GM23338 (cell line): ENCODE measurements around the gene PTCD2. TPM values are rescaled to one million over a fixed set of nuclear protein-coding genes. Genes with fewer than 3 reads are reported as not detected.

ENCODE experiments used
- ATAC-seq: fragments of 200-7000 bp; cut with Tn5 transposase; 3 replicates; pipeline ENCODE4 v1.9.1; 2020
- DNase-seq: peaks from one replicate; pipeline ENCODE4 v3.0.0-alpha.2; 2015; ENCODE audit warnings: low spot score
- H2AFZ ChIP-seq: fragments of 200-600 bp; sonication (generic); 2 replicates; pipeline ENCODE4 v1.8.0; 2016; ENCODE audit warnings: antibody characterized with exemption, mild to moderate bottlenecking, moderate library complexity
- H3F3A ChIP-seq: fragments of 200-600 bp; sonication (generic); replicated peaks from 2 replicates; pipeline ENCODE4 v1.8.0; 2017; ENCODE audit warnings: antibody characterized with exemption, mixed run types, low read depth
- H3K27ac ChIP-seq: fragments of 200-600 bp; sonication (generic); 2 replicates; pipeline ENCODE4 v1.6.1; 2016; ENCODE audit warnings: low read depth
- H3K27me3 ChIP-seq: fragments of 200-600 bp; sonication (generic); 2 replicates; pipeline ENCODE4 v1.8.0; 2016; ENCODE audit warnings: mild to moderate bottlenecking, mixed run types, moderate library complexity; ENCODE audit not compliant: insufficient read depth
- H3K36me3 ChIP-seq: fragments of 200-600 bp; sonication (generic); 2 replicates; pipeline ENCODE4 v1.8.0; 2016; ENCODE audit warnings: mild to moderate bottlenecking; ENCODE audit not compliant: insufficient read depth
- H3K4me1 ChIP-seq: fragments of 200-600 bp; sonication (generic); 2 replicates; pipeline ENCODE4 v1.8.0; 2016; ENCODE audit warnings: mild to moderate bottlenecking, moderate library complexity; ENCODE audit not compliant: insufficient read depth
- H3K4me2 ChIP-seq: fragments of 200-600 bp; sonication (generic); 2 replicates; pipeline ENCODE4 v1.7.1; 2017; ENCODE audit warnings: mixed run types
- H3K4me3 ChIP-seq: fragments of 200-600 bp; sonication (generic); 2 replicates; pipeline ENCODE4 v1.6.1; 2016; ENCODE audit warnings: mixed run types
- H3K79me2 ChIP-seq: fragments of 200-600 bp; sonication (generic); replicated peaks from 2 replicates; pipeline ENCODE4 v1.8.0; 2017; ENCODE audit warnings: mild to moderate bottlenecking; ENCODE audit not compliant: insufficient read depth
- H3K9me2 ChIP-seq: fragments of 200-600 bp; sonication (generic); 2 replicates; pipeline ENCODE4 v1.8.0; 2017; ENCODE audit not compliant: insufficient read depth
- H4K20me1 ChIP-seq: fragments of 200-600 bp; sonication (generic); replicated peaks from 2 replicates; pipeline ENCODE4 v1.8.0; 2017; ENCODE audit warnings: mild to moderate bottlenecking; ENCODE audit not compliant: insufficient read depth
- H3K27ac Mint-ChIP-seq: 2 replicates; pipeline ENCODE4 v1.8.0; 2020; ENCODE audit warnings: inconsistent platforms, mild to moderate bottlenecking, moderate library complexity, mixed read lengths
- H3K27me3 Mint-ChIP-seq: 3 replicates; pipeline ENCODE4 v1.8.0; 2022; ENCODE audit warnings: low read depth, mild to moderate bottlenecking, moderate library complexity, mixed read lengths, inconsistent platforms; ENCODE audit not compliant: insufficient read depth, poor library complexity
- H3K36me3 Mint-ChIP-seq: 3 replicates; pipeline ENCODE4 v1.8.0; 2021; ENCODE audit warnings: low read depth, mild to moderate bottlenecking, inconsistent platforms, moderate library complexity, mixed read lengths
- H3K4me1 Mint-ChIP-seq: 3 replicates; pipeline ENCODE4 v1.8.0; 2020; ENCODE audit warnings: mild to moderate bottlenecking, inconsistent platforms, mixed read lengths
- H3K4me3 Mint-ChIP-seq: 3 replicates; pipeline ENCODE4 v1.8.0; 2021; ENCODE audit warnings: moderate library complexity, mild to moderate bottlenecking, inconsistent platforms, mixed read lengths
- H3K9me3 Mint-ChIP-seq: 3 replicates; pipeline ENCODE4 v1.8.0; 2020; ENCODE audit warnings: moderate library complexity, mild to moderate bottlenecking, inconsistent platforms, mixed read lengths
- CREB1 ChIP-seq: fragments of 250-450 bp; sonication (Bioruptor Pico); IDR thresholded peaks from 2 replicates; pipeline ENCODE4 v1.5.0; 2020; ENCODE audit warnings: low read depth, mild to moderate bottlenecking, moderate library complexity
- CTCF ChIP-seq, 2 experiments: fragments of 200-600 bp in 1 of 2; sonication (generic) in 1 of 2; conservative IDR thresholded peaks; 2 replicates each; pipeline versions ENCODE4 v1.5.1 to v1.6.1; 2016 to 2017; ENCODE audit warnings: antibody characterized with exemption in 2 of 2, low read depth in 2 of 2, mild to moderate bottlenecking in 2 of 2, moderate library complexity in 1 of 2
- EZH2 ChIP-seq: fragments of 200-600 bp; sonication (generic); IDR thresholded peaks from one replicate; pipeline ENCODE4 v1.8.0; 2017; ENCODE audit warnings: antibody characterized with exemption, mild to moderate bottlenecking, low read depth; ENCODE audit not compliant: unreplicated experiment
- EZH2phosphoT487 ChIP-seq: fragments of 200-600 bp; sonication (generic); IDR thresholded peaks from one replicate; pipeline ENCODE4 v1.8.1; 2018; ENCODE audit warnings: antibody characterized with exemption; ENCODE audit not compliant: unreplicated experiment
- JUNB ChIP-seq: IDR thresholded peaks from one replicate; pipeline ENCODE4 v1.6.1; 2016; ENCODE audit warnings: antibody characterized with exemption; ENCODE audit not compliant: unreplicated experiment
- NANOG ChIP-seq: IDR thresholded peaks from 2 replicates; pipeline ENCODE4 v1.6.1; 2016; ENCODE audit warnings: antibody characterized with exemption, borderline replicate concordance
- POLR2AphosphoS5 ChIP-seq: IDR thresholded peaks from 2 replicates; pipeline ENCODE4 v1.6.1; 2016; ENCODE audit warnings: antibody characterized with exemption, low read depth
- STAT1 ChIP-seq: IDR thresholded peaks from one replicate; pipeline ENCODE4 v1.6.1; 2016; ENCODE audit warnings: antibody characterized with exemption; ENCODE audit not compliant: unreplicated experiment
- ZNF114 ChIP-seq: fragments of 250-450 bp; sonication (Bioruptor Pico); IDR thresholded peaks from 2 replicates; pipeline ENCODE4 v1.5.0; 2020; ENCODE audit warnings: mild to moderate bottlenecking, moderate library complexity
- ZNF331 ChIP-seq: fragments of 250-450 bp; sonication (Bioruptor Pico); IDR thresholded peaks from 2 replicates; pipeline ENCODE4 v1.5.0; 2020; ENCODE audit warnings: low read depth, mild to moderate bottlenecking, moderate library complexity
- ZNF462 ChIP-seq: fragments of 250-450 bp; sonication (Bioruptor Pico); IDR thresholded peaks from 2 replicates; pipeline ENCODE4 v1.5.0; 2020; ENCODE audit warnings: mild to moderate bottlenecking, moderate library complexity
- polyA plus RNA-seq: library from polyadenylated mRNA; unstranded; fragments of >200 nt; fragmentation: Nextera tagmentation; extraction: Ambion mirVana; gene quantifications from 2 replicates; pipeline ENCODE4 v1.2.1, GENCODE V29; 2016
- total RNA-seq: library from RNA; depleted of rRNA; stranded (reverse); fragments of >200 nt; shearing (Covaris generic); gene quantifications from 2 replicates; pipeline ENCODE4 v1.2.3, GENCODE V29; 2014

Gene PTCD2
- total and polyA plus RNA-seq, 2 experiments from 2014 or later: 8.8 to 14.5 TPM

- H3K4me1 Mint-ChIP-seq: no peaks in the 10 kb centered on the region
- no peak overlapping the region for H3K27ac Mint-ChIP-seq
- H4K20me1 ChIP-seq: no peaks in the 10 kb centered on the region
- no peak overlapping the region for H3K4me3 ChIP-seq
- peaks cover 2% of the 10 kb centered on the region for H3K27me3 Mint-ChIP-seq
- no peaks in the 10 kb centered on the region for H3K36me3 ChIP-seq
- no peaks in the 10 kb centered on the region for H3F3A ChIP-seq
- TF ChIP-seq CREB1 (CRISPR knock-in tag): no peak
- no peak for TF ChIP-seq ZNF331 (CRISPR knock-in tag)
- TF ChIP-seq ZNF114: no peak
- no peak for TF ChIP-seq POLR2AphosphoS5
- TF ChIP-seq EZH2: no peak
- TF ChIP-seq NANOG: no peak
- TF ChIP-seq JUNB: no peak
- H3K79me2 ChIP-seq: no peaks in the 10 kb centered on the region
- H3K27me3 ChIP-seq: no peaks in the 10 kb centered on the region
- no peaks in the 10 kb centered on the region for H3K36me3 Mint-ChIP-seq
- no peak overlapping the region for H3K4me2 ChIP-seq
- H3K4me3 Mint-ChIP-seq: no peak overlapping the region
- H3K27ac ChIP-seq: no peak overlapping the region
- H3K9me2 ChIP-seq: no peaks in the 10 kb centered on the region
- ATAC-seq (no peak), DNase-seq (no peak)
- no peaks in the 10 kb centered on the region for H3K9me3 Mint-ChIP-seq
- no peaks in the 10 kb centered on the region for H3K4me1 ChIP-seq
- H2AFZ ChIP-seq: no peak overlapping the region
Observed at GRCh38 chr5:72387985-72388384, 67.8 kb downstream of the PTCD2 start.

- H2AFZ ChIP-seq: no peak overlapping the region
- no peaks in the 10 kb centered on the region for H4K20me1 ChIP-seq
- H3K27me3 ChIP-seq: no peaks in the 10 kb centered on the region
- DNase-seq: no peak
- H3K9me3 Mint-ChIP-seq: no peaks in the 10 kb centered on the region
- H3K9me2 ChIP-seq: no peaks in the 10 kb centered on the region
- H3K4me3 ChIP-seq: no peak overlapping the region
- TF ChIP-seq ZNF331 (CRISPR knock-in tag) (no peak), JUNB (no peak), NANOG (no peak), EZH2phosphoT487 (no peak), CREB1 (CRISPR knock-in tag) (no peak), ZNF462 (CRISPR knock-in tag) (no peak), EZH2 (no peak), CTCF (conservative IDR thresholded peaks at IDR 0.05; ENCODE audit: low read depth in 2 of 2) (no peak), ZNF114 (no peak), POLR2AphosphoS5 (no peak), STAT1 (no peak)
- H3K27ac ChIP-seq: no peak overlapping the region
- no peaks in the 10 kb centered on the region for H3K36me3 Mint-ChIP-seq
- H3F3A ChIP-seq: no peaks in the 10 kb centered on the region
- H3K27ac Mint-ChIP-seq: no peak overlapping the region
- H3K79me2 ChIP-seq: no peaks in the 10 kb centered on the region
- no peak for ATAC-seq
- H3K4me1 ChIP-seq: no peaks in the 10 kb centered on the region
- peaks cover 2% of the 10 kb centered on the region for H3K27me3 Mint-ChIP-seq
- H3K36me3 ChIP-seq: no peaks in the 10 kb centered on the region
- no peak overlapping the region for H3K4me2 ChIP-seq
- no peak overlapping the region for H3K4me3 Mint-ChIP-seq
- H3K4me1 Mint-ChIP-seq: no peaks in the 10 kb centered on the region
Observed at GRCh38 chr5:72388646-72389045, 68.5 kb downstream of the PTCD2 start.
